H1 (cell line): Measurements from ENCODE around the gene TMED4. TPM values are rescaled to one million over a fixed set of nuclear protein-coding genes. Genes with fewer than 3 reads are reported as not detected.

Experiments used
- ASH2L ChIP-seq: fragments of 200-600, 300-600 bp; sonication (generic); IDR thresholded peaks from one replicate; pipeline ENCODE4 v1.7.1; 2017; ENCODE audit warnings: low read length
- E2F6 ChIP-seq: IDR thresholded peaks from 2 replicates; pipeline ENCODE4 v1.6.1; 2012; ENCODE audit warnings: inconsistent platforms
- RBBP5 ChIP-seq: IDR thresholded peaks from 2 replicates; pipeline ENCODE4 v1.7.1; 2012; ENCODE audit warnings: low read depth, mild to moderate bottlenecking, inconsistent platforms, low read length, moderate library complexity, borderline replicate concordance
- SIX5 ChIP-seq: IDR thresholded peaks from 2 replicates; pipeline ENCODE4 v1.6.1; 2011; ENCODE audit warnings: mild to moderate bottlenecking, low read depth, low read length
- polyA plus RNA-seq, 7 experiments: library from polyadenylated mRNA; depleted of rRNA in 3 of 7; stranded (reverse) in 5 of 7; unstranded in 2 of 7; fragments of >200 nt in 5 of 7; fragments of 200-250 nt in 2 of 7; gene quantifications; 1 replicate in 5 of 7; 2 replicates in 1 of 7; 4 replicates in 1 of 7; pipeline versions ENCODE4 v1.2.1 to v1.2.3, GENCODE V29; 2011 to 2013; ENCODE audit warnings: missing spikeins in 2 of 7, mixed read lengths in 2 of 7
- total RNA-seq: library from RNA; stranded (reverse); fragmentation: NEBNext Ultra II Directional; extraction: Animal tissue kit (Norgen Biotek cat#: 25700); gene quantifications from 2 replicates; pipeline ENCODE4 v1.2.1, GENCODE V29; 2021
- TF ChIP-seq, protein P1 (sequence below): fragments of 300-600 bp; sonication (generic); IDR thresholded peaks from 2 replicates; pipeline ENCODE4 v1.7.1; 2012; ENCODE audit warnings: low read length, moderate library complexity, mild to moderate bottlenecking, inconsistent platforms; ENCODE audit not compliant: insufficient replicate concordance
- TF ChIP-seq, protein P2 (sequence below): IDR thresholded peaks from 2 replicates; pipeline ENCODE4 v1.6.1; 2012; ENCODE audit warnings: inconsistent platforms
- TF ChIP-seq, protein P3 (sequence below): IDR thresholded peaks from 2 replicates; pipeline ENCODE4 v1.6.1; 2012; ENCODE audit warnings: low read length, inconsistent platforms

The TMED4 gene
- total and polyA plus RNA-seq, 2 of the 8 experiments (the other 6 are each of a cell fraction or from before 2014, with no cell fraction given) = 44.9 to 76.7 TPM

GRCh38 chr7:44606341-44607140 lies 24.5 kb upstream of the TMED4 start, which contains the start of gene OGDH (continued):
- TF ChIP-seq, protein P1, sequence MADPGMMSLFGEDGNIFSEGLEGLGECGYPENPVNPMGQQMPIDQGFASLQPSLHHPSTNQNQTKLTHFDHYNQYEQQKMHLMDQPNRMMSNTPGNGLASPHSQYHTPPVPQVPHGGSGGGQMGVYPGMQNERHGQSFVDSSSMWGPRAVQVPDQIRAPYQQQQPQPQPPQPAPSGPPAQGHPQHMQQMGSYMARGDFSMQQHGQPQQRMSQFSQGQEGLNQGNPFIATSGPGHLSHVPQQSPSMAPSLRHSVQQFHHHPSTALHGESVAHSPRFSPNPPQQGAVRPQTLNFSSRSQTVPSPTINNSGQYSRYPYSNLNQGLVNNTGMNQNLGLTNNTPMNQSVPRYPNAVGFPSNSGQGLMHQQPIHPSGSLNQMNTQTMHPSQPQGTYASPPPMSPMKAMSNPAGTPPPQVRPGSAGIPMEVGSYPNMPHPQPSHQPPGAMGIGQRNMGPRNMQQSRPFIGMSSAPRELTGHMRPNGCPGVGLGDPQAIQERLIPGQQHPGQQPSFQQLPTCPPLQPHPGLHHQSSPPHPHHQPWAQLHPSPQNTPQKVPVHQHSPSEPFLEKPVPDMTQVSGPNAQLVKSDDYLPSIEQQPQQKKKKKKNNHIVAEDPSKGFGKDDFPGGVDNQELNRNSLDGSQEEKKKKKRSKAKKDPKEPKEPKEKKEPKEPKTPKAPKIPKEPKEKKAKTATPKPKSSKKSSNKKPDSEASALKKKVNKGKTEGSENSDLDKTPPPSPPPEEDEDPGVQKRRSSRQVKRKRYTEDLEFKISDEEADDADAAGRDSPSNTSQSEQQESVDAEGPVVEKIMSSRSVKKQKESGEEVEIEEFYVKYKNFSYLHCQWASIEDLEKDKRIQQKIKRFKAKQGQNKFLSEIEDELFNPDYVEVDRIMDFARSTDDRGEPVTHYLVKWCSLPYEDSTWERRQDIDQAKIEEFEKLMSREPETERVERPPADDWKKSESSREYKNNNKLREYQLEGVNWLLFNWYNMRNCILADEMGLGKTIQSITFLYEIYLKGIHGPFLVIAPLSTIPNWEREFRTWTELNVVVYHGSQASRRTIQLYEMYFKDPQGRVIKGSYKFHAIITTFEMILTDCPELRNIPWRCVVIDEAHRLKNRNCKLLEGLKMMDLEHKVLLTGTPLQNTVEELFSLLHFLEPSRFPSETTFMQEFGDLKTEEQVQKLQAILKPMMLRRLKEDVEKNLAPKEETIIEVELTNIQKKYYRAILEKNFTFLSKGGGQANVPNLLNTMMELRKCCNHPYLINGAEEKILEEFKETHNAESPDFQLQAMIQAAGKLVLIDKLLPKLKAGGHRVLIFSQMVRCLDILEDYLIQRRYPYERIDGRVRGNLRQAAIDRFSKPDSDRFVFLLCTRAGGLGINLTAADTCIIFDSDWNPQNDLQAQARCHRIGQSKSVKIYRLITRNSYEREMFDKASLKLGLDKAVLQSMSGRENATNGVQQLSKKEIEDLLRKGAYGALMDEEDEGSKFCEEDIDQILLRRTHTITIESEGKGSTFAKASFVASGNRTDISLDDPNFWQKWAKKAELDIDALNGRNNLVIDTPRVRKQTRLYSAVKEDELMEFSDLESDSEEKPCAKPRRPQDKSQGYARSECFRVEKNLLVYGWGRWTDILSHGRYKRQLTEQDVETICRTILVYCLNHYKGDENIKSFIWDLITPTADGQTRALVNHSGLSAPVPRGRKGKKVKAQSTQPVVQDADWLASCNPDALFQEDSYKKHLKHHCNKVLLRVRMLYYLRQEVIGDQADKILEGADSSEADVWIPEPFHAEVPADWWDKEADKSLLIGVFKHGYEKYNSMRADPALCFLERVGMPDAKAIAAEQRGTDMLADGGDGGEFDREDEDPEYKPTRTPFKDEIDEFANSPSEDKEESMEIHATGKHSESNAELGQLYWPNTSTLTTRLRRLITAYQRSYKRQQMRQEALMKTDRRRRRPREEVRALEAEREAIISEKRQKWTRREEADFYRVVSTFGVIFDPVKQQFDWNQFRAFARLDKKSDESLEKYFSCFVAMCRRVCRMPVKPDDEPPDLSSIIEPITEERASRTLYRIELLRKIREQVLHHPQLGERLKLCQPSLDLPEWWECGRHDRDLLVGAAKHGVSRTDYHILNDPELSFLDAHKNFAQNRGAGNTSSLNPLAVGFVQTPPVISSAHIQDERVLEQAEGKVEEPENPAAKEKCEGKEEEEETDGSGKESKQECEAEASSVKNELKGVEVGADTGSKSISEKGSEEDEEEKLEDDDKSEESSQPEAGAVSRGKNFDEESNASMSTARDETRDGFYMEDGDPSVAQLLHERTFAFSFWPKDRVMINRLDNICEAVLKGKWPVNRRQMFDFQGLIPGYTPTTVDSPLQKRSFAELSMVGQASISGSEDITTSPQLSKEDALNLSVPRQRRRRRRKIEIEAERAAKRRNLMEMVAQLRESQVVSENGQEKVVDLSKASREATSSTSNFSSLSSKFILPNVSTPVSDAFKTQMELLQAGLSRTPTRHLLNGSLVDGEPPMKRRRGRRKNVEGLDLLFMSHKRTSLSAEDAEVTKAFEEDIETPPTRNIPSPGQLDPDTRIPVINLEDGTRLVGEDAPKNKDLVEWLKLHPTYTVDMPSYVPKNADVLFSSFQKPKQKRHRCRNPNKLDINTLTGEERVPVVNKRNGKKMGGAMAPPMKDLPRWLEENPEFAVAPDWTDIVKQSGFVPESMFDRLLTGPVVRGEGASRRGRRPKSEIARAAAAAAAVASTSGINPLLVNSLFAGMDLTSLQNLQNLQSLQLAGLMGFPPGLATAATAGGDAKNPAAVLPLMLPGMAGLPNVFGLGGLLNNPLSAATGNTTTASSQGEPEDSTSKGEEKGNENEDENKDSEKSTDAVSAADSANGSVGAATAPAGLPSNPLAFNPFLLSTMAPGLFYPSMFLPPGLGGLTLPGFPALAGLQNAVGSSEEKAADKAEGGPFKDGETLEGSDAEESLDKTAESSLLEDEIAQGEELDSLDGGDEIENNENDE = no peak
- TF ChIP-seq ASH2L = peak; percentile 90
- TF ChIP-seq E2F6 = peak; percentile 97
- TF ChIP-seq, protein P2, sequence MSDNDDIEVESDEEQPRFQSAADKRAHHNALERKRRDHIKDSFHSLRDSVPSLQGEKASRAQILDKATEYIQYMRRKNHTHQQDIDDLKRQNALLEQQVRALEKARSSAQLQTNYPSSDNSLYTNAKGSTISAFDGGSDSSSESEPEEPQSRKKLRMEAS = peak; percentile 95
- TF ChIP-seq, protein P3, sequence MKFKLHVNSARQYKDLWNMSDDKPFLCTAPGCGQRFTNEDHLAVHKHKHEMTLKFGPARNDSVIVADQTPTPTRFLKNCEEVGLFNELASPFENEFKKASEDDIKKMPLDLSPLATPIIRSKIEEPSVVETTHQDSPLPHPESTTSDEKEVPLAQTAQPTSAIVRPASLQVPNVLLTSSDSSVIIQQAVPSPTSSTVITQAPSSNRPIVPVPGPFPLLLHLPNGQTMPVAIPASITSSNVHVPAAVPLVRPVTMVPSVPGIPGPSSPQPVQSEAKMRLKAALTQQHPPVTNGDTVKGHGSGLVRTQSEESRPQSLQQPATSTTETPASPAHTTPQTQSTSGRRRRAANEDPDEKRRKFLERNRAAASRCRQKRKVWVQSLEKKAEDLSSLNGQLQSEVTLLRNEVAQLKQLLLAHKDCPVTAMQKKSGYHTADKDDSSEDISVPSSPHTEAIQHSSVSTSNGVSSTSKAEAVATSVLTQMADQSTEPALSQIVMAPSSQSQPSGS = no peak
- peak; percentile 38; the same call in 1 of the 2 replicates for TF ChIP-seq RBBP5
- no peak for TF ChIP-seq SIX5
